Vagina (tissue), 2 donors: ENCODE results near the gene JMJD7. TPM values are rescaled to one million over a fixed set of nuclear protein-coding genes. Genes with fewer than 3 reads are reported as not detected.

Experiments
- DNase-seq, 2 donors: peaks; one replicate each; pipeline ENCODE4 v3.0.0-alpha.2; 2017; ENCODE audit errors: extremely low spot score in 2 of 2
- H3K27ac ChIP-seq: fragments of 200-600 bp; sonication (generic); one replicate; pipeline ENCODE4 v1.5.1; 2019
- H3K27me3 ChIP-seq: fragments of 200-600 bp; sonication (generic); one replicate; pipeline ENCODE4 v1.5.1; 2019
- H3K36me3 ChIP-seq, 2 donors: fragments of 200-600 bp; sonication (generic); one replicate each; pipeline ENCODE4 v1.5.1; 2017 to 2019
- H3K4me1 ChIP-seq: fragments of 200-600 bp; sonication (generic); one replicate; pipeline ENCODE4 v1.5.1; 2019
- H3K4me3 ChIP-seq, 2 donors: fragments of 200-600 bp; sonication (generic); 1 replicate in 1 of 2; 2 replicates in 1 of 2; pipeline ENCODE4 v1.5.1; 2016 to 2019
- H3K9me3 ChIP-seq: fragments of 200-600 bp; sonication (generic); one replicate; pipeline ENCODE4 v1.5.1; 2019
- POLR2A ChIP-seq, 2 donors: fragments of 450-650 bp; IDR thresholded peaks; one replicate each; pipeline ENCODE4 v1.6.1; 2017; ENCODE audit warnings: antibody characterized with exemption in 2 of 2, mild to moderate bottlenecking in 2 of 2, moderate library complexity in 2 of 2
- POLR2AphosphoS5 ChIP-seq, 2 donors: sonication (generic); formaldehyde crosslinking; IDR thresholded peaks; one replicate each; pipeline ENCODE4 v1.9.0; 2017; ENCODE audit warnings: antibody characterized with exemption in 2 of 2, mild to moderate bottlenecking in 2 of 2, low read depth in 1 of 2; ENCODE audit not compliant: insufficient read depth in 1 of 2
- intact Hi-C: fragments of 100-400 bp; cut with DNase I; formaldehyde crosslinking; loops from one replicate; pipeline ENCODE4 v1.15.1; 2023
- total RNA-seq: library from RNA; depleted of rRNA; stranded (reverse); fragments of >200 nt; gene quantifications from one replicate; pipeline ENCODE4 v1.2.3, GENCODE V29; 2016
- TF ChIP-seq, protein P1 (sequence below), 3 experiments: fragments of 450-650 bp in 2 of 3; fragments of 200-600 bp in 1 of 3; sonication (generic) in 1 of 3; IDR thresholded peaks; one replicate each; pipeline ENCODE4 v1.5.1; 2017 to 2019; ENCODE audit warnings: antibody characterized with exemption in 3 of 3, mild to moderate bottlenecking in 2 of 3, moderate library complexity in 2 of 3

JMJD7 gene
- total RNA-seq, 1 donor from 2014 or later, result 26.3 TPM

GRCh38 chr15:41801185-41801584 is 26.7 kb upstream of the JMJD7 start:
- Histone ChIP-seq H3K27me3 (no peaks in the 10 kb centered on the region), H3K27ac (no peak overlapping the region), H3K4me3 (no peak overlapping the region), H3K4me1 (peaks cover 68% of the 10 kb centered on the region), H3K36me3 (peaks cover 0 to 13% of the 10 kb centered on the region in 2 donors), H3K9me3 (no peaks in the 10 kb centered on the region)
- intact Hi-C loops, result no loop called here
- no peak for DNase-seq
- TF ChIP-seq, protein P1, sequence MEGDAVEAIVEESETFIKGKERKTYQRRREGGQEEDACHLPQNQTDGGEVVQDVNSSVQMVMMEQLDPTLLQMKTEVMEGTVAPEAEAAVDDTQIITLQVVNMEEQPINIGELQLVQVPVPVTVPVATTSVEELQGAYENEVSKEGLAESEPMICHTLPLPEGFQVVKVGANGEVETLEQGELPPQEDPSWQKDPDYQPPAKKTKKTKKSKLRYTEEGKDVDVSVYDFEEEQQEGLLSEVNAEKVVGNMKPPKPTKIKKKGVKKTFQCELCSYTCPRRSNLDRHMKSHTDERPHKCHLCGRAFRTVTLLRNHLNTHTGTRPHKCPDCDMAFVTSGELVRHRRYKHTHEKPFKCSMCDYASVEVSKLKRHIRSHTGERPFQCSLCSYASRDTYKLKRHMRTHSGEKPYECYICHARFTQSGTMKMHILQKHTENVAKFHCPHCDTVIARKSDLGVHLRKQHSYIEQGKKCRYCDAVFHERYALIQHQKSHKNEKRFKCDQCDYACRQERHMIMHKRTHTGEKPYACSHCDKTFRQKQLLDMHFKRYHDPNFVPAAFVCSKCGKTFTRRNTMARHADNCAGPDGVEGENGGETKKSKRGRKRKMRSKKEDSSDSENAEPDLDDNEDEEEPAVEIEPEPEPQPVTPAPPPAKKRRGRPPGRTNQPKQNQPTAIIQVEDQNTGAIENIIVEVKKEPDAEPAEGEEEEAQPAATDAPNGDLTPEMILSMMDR (IDR thresholded peaks at IDR 0.05), result no peak
- TF ChIP-seq POLR2AphosphoS5 (IDR thresholded peaks at IDR 0.05; ENCODE audit: insufficient read depth in 1 of 2, low read depth in 1 of 2) (no peak), POLR2A (IDR thresholded peaks at IDR 0.05) (no peak)

DNA sequence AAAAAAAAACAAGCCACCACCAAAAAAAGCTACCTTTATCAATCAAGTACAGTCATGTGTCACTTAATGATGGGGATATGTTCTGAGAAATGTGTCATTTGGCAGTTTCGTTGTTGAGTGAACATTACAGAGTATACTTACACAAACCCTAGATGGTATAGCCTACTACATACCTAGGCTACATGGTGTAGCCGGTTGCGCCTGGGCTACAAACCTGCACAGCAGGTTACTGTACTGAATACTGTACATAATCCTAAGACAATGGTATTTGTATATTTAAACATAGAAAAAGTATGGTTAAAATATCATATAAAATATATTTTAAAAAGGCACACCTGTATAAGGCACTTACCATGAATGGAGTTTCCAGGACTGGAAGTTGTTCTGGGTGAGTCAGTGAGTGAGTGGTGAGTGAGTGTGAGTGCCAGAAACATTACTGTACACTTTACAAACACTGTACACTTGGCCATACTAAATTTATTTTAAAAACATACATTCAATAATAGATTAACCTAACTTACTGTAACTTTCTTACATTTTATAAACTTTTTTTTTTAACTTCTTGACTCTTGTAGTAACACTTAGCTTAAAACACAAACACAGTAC is 25.9 kb upstream of the JMJD7 start:
- Histone ChIP-seq H3K27ac (peak overlapping the region; percentile 29), H3K27me3 (no peaks in the 10 kb centered on the region), H3K4me1 (peaks cover 68% of the 10 kb centered on the region), H3K4me3 (no peak overlapping the region), H3K36me3 (peaks cover 0 to 13% of the 10 kb centered on the region in 2 donors), H3K9me3 (no peaks in the 10 kb centered on the region)
- intact Hi-C loops, result no loop called here
- TF ChIP-seq POLR2A (IDR thresholded peaks at IDR 0.05) (no peak), POLR2AphosphoS5 (IDR thresholded peaks at IDR 0.05; ENCODE audit: insufficient read depth in 1 of 2, low read depth in 1 of 2) (peak in 1 of 2 donors; percentile 45)
- TF ChIP-seq, protein P1 (IDR thresholded peaks at IDR 0.05), result no peak
- no peak for DNase-seq

- DNase-seq, result peak in 1 of 2 donors; percentile 89
- Histone ChIP-seq H3K4me3 (no peak overlapping the region), H3K4me1 (peaks cover 48% of the 10 kb centered on the region), H3K9me3 (no peaks in the 10 kb centered on the region), H3K27ac (peak overlapping the region; percentile 72), H3K36me3 (peaks cover 0 to 13% of the 10 kb centered on the region in 2 donors), H3K27me3 (no peaks in the 10 kb centered on the region)
- no peak for TF ChIP-seq POLR2A (IDR thresholded peaks at IDR 0.05)
- TF ChIP-seq POLR2AphosphoS5 (IDR thresholded peaks at IDR 0.05; ENCODE audit: insufficient read depth in 1 of 2, low read depth in 1 of 2), result no peak
- TF ChIP-seq, protein P1 (IDR thresholded peaks at IDR 0.05), result no peak
- intact Hi-C loops, result no loop called here
Measured at GRCh38 chr15:41804361-41804760, 23.5 kb upstream of the JMJD7 start.

GRCh38 chr15:41804916-41805666 is 22.8 kb upstream of the JMJD7 start:
- peak overlapping the region; percentile 72 for H3K27ac ChIP-seq
- intact Hi-C loops, result no loop called here
- no peaks in the 10 kb centered on the region for H3K27me3 ChIP-seq
- no peak overlapping the region for H3K4me3 ChIP-seq
- peaks cover 0 to 9% of the 10 kb centered on the region in 2 donors for H3K36me3 ChIP-seq
- peaks cover 47% of the 10 kb centered on the region for H3K4me1 ChIP-seq
- peak in 1 of 2 donors; percentile 67 for DNase-seq
- H3K9me3 ChIP-seq, result no peaks in the 10 kb centered on the region
- no peak for TF ChIP-seq POLR2A (IDR thresholded peaks at IDR 0.05)
- TF ChIP-seq, protein P1 (IDR thresholded peaks at IDR 0.05), result no peak
- TF ChIP-seq POLR2AphosphoS5 (IDR thresholded peaks at IDR 0.05; ENCODE audit: insufficient read depth in 1 of 2, low read depth in 1 of 2), result no peak

DNA sequence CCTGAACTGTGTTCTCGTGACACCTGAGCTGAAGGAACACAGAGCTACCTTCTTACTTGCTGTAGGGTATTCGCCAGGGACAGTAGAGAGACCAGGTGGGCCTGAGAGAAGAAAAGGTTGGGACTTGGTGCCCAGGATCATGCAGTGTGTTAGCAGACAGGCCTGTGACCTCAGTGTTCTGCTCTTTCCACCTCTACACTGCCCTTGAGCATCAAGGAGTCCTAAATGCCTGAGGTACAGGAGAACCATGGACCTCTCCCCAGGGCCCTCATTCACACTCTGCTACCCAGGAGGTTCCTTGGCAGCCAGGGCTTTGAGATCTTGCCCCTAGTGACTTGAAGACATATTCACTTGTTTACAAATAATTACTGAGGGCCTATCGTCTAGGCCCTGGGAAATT is 22.2 kb upstream of the JMJD7 start:
- peak overlapping the region; percentile 72 for H3K27ac ChIP-seq
- peak in 1 of 2 donors; percentile 76 for DNase-seq
- H3K9me3 ChIP-seq, result no peaks in the 10 kb centered on the region
- H3K4me1 ChIP-seq, result peaks cover 47% of the 10 kb centered on the region
- peaks cover 0 to 2% of the 10 kb centered on the region in 2 donors for H3K36me3 ChIP-seq
- intact Hi-C loops, result no loop called here
- TF ChIP-seq POLR2A (IDR thresholded peaks at IDR 0.05) (no peak), POLR2AphosphoS5 (IDR thresholded peaks at IDR 0.05; ENCODE audit: insufficient read depth in 1 of 2, low read depth in 1 of 2) (no peak)
- TF ChIP-seq, protein P1 (IDR thresholded peaks at IDR 0.05), result no peak
- H3K4me3 ChIP-seq, result no peak overlapping the region
- H3K27me3 ChIP-seq, result no peaks in the 10 kb centered on the region
